Forelimb muscle (tissue), 1 donor: ENCODE measurements around the gene H6PD. TPM values are rescaled to one million over a fixed set of nuclear protein-coding genes. Genes with fewer than 3 reads are reported as not detected.

Experiments
- DNase-seq: peaks from one replicate; pipeline ENCODE4 v3.0.0-alpha.2; 2013; ENCODE audit warnings: low read depth
- polyA plus RNA-seq: library from polyadenylated mRNA; unstranded; fragments of 120-200 nt; gene quantifications from one replicate; pipeline ENCODE4 v1.2.1, GENCODE V29; 2013; ENCODE audit not compliant: insufficient read length

The H6PD gene
- polyA plus RNA-seq, 1 donor, result 31.0 TPM

DNA sequence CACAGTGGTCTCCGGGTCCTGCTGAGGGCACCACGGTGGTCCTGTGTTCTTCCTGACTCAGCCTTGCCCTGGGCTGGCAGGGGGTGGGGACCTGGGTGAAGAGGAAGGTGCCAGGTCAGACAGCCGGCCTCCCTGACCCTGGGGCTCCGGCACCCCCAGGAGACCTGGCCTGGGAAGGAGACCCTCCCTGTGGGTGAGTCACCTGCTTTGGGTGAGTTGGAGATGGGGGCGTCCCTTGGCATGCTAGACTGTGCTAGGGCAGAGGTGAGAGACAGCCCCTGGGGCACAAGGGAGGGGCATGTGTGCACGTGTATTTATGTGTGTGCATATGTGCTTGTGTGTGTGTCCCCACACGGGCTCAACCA, 81.5 kb downstream of the H6PD start:
- no peak for DNase-seq

DNA sequence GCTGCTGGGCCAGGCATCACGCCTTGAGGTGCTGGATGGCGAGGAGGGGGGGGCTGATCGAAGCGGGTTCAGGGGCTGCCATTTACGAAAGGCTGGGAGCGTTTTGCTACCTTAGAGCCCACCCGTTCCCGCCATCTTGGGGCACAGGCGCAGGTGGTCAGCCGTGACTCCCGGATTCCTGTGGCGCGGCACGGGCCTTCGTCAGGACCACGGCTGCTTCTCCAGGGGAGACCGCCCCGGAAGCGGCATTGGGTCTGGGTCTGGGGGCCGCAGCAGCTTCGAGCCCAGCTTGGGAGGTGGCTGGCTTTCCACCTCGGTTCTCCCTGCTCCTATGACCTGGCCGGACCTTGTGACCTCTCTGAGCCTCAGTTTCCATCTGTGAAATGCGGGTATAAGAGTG, 81.9 kb downstream of the H6PD start:
- no peak for DNase-seq

GRCh38 chr1:9317072-9317471, 82.5 kb downstream of the H6PD start:
- no peak for DNase-seq

DNA sequence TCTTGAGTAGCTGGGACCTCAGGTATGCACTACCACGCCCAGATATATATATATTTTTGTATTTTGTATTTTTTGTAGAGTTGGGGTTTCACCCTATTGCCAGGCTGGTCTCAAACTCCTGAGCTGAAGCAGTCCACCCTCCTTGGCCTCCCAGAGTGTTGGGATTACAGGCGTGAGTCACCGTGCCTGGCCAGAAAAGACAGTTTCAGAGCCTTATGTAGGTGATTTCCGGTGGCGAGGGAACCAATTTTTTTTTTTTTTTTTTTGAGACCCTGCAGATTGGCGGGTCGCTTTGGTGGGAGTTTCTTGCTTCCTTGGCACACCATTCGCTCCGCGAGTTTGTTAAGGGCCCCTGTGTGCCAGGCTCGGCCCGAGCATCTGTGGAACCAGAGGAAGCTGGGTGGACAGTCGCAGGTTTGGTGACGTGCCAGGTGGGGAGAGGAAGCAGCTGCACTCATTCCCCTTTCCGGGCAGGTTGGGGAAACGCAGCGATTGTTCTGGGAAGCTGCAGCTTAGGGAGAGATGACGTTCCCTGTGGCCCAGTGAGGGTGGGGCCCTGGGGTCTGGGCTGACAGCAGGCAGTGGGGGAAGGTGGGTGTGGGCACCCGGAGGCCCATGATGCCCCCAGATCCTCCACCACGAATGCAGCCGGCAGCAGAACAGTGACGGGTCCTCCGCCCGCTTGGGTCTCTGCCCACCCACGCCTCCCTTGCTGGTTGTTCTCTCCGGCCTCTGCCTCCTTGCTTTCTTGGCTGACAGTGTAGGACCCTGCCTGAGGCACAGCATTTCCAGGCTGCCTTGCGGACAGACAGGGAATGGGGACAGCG, 83.2 kb downstream of the H6PD start:
- DNase-seq, result no peak

DNA sequence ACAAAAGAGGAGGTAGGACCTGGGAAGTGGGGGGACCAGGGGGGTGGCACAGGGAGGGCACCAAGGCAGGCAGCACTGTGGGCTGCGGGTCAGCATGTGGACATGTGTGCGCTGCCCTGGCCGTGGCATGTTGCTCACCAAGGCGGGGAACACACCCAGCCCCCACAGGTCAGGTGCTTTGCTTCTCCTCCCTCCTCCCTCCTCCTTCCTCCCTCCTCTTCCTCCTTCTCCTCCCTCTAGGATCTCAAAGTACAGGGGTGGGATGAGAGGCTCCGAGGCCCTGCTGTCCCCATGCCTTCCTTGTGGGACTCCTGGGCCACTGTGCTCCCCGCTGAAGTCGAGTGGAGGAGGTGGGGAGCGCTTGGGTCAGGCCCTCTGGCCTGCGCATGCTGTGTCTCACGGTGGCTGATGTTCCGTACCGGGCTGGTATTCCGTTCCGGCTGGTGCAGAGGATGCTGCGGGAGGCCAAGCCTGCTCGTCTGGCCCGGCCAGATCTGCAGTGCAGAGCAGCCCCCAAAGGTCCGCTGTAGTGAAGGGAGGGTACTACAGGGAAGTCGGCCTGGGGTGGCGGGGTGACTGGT, 84.7 kb downstream of the H6PD start:
- DNase-seq, result no peak

DNA sequence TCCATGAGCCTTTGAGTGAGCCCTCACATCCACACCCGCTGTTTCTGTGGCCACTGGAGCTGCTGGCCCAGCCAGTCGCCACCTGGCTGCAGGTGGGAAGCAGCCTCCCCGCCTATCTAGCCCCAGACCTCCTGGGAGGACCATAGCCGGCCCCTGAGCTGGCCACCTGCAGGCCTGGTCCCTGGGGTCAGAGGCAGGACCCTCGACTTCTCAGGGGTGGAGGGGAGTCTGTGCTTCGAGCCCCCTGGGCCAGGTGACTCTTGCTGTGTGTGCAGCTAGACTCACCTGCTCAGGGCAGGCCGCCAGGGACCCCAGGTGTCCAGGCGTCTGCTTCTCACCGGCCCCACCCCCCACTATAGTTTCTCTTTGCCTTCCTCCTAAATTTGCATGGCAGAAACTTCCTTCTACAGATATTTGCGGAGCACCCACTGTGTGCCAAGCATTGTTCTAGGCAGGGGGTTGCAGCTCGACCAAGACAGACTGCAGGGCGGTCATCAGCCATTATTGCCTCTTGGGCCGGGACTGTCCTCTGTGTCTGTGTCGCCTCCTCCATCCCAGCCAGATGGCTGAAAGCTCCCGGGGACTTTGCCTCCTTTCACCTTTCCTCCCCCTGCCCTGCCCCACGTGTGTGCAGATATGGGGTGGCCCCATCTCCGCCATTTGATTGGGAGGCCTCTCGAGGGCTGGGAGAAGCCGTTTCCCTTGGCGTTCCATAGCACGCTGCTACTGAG, 85.4 kb downstream of the H6PD start:
- DNase-seq, result no peak

Other genes starting within 250 kb of the H6PD start
- gene SLC2A7, start 208.4 kb upstream of the H6PD start, polyA plus RNA-seq, result not detected
- 10.9 TPM for gene SLC2A5, start 165.1 kb upstream of the H6PD start, polyA plus RNA-seq
- gene GPR157, start 105.7 kb upstream of the H6PD start, polyA plus RNA-seq, result 0.68 TPM
- 5.7 TPM for gene SPSB1, start 58.1 kb downstream of the H6PD start, polyA plus RNA-seq